ENCODE measurements around the gene ACACA. TPM values are rescaled to one million over a fixed set of nuclear protein-coding genes. Genes with fewer than 3 reads are reported as not detected.
A peak's percentile ranks its signal among the peaks of the same experiment; 100 is the strongest.

ACACA gene
- polyA plus RNA-seq, 4 donors = 7.0 to 30.0 (median 16.6) TPM

DNA sequence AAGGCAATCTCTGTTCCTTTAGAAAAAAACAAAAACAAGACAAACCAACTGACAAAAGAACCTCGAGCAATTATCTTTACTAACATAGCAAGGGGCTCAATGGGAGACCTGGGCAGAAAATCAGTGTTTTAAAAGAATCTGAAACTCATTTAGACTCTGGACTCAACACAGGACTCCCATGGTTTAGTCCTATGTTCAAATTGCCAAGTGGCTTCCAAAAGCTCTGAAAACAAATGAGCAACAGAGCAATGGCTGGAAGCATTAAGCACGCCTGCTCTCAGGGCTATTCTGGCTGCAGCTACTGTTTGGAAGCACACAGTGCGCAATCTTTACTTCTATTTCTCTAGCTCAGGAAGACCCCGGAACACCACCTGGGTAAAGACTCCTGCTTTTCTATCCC, 295.9 kb downstream of the ACACA start:
- no peak for FAIRE-seq
- Histone ChIP-seq H3K36me3 (ENCODE audit: control insufficient read depth in 3 of 3, insufficient read depth in 2 of 3, low read depth in 1 of 3, low read length in 3 of 3) (peaks cover 9 to 19% (median 19%) of the 10 kb centered on the region in 3 donors), H3K27ac (ENCODE audit: low read depth in 1 of 3, low read length in 2 of 3) (no peak overlapping the region), H3K9me3 (ENCODE audit: control insufficient read depth in 2 of 2, insufficient read depth in 1 of 2, low read depth in 1 of 2, low read length in 1 of 2) (no peaks in the 10 kb centered on the region), H3K27me3 (ENCODE audit: control insufficient read depth in 3 of 3, insufficient read depth in 3 of 3, low read length in 3 of 3) (no peaks in the 10 kb centered on the region), H3K4me1 (ENCODE audit: control insufficient read depth in 3 of 3, insufficient read depth in 2 of 3, low read depth in 1 of 3, low read length in 2 of 3) (no peaks in the 10 kb centered on the region), H3K4me3 (ENCODE audit: low read depth in 1 of 3, low read length in 3 of 3) (no peak overlapping the region)
- no peak for DNase-seq
- 95 to 98% (median 95%) methylated on average over 4 of the region's 4 CpGs for WGBS, 3 donors

DNA sequence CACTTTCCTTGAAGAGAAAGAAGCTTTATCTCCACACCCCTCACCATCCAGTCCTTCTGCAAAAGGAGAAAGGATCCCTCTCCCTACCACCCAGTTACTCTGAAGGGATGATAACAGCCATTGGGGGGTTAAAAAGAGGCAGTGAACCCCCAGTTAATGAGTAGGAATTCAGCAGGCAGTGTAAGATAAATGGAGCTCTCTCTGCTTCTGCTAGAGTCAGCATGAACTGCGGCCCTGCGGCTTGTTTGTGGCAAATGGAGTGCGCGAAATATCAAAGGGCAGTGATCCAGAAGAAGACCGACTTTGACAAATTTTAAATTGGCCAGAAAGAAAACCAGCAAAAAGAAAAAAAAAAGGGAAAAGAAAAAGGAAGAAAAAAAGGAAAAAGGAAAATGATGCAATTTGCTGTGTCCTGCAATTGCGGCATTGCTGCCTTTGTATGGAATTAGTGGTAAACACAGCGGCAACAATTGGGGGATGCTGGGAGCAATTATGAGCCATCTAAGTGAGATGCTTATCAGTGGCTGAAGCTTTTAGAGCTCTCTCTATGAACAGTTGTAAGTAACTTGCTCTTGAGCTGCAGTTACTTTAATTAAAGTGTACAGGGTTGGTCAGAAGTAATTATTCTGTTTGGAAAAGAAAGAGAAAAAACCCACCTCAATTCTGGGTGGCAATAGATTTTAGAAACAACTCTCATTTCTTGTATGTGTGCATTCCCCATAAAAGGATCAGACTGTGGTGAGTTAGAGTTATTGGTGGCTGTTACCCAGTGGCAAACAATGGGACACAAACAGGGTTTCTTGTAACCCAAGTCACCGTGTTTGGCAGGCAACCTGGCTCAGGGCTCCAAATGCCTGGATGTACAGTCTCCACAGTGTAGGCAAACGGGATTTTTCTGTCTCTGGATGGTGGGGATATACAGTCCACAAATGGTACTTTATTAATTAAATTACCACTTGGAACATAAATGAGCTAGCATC, 296.6 kb downstream of the ACACA start:
- Histone ChIP-seq H3K4me1 (ENCODE audit: control insufficient read depth in 3 of 3, insufficient read depth in 2 of 3, low read depth in 1 of 3, low read length in 2 of 3) (no peaks in the 10 kb centered on the region), H3K9me3 (ENCODE audit: control insufficient read depth in 2 of 2, insufficient read depth in 1 of 2, low read depth in 1 of 2, low read length in 1 of 2) (no peaks in the 10 kb centered on the region), H3K27me3 (ENCODE audit: control insufficient read depth in 3 of 3, insufficient read depth in 3 of 3, low read length in 3 of 3) (no peaks in the 10 kb centered on the region), H3K27ac (ENCODE audit: low read depth in 1 of 3, low read length in 2 of 3) (no peak overlapping the region), H3K36me3 (ENCODE audit: control insufficient read depth in 3 of 3, insufficient read depth in 2 of 3, low read depth in 1 of 3, low read length in 3 of 3) (peaks cover 9 to 23% (median 19%) of the 10 kb centered on the region in 3 donors), H3K4me3 (ENCODE audit: low read depth in 1 of 3, low read length in 3 of 3) (no peak overlapping the region)
- DNase-seq = no peak
- no peak for FAIRE-seq
- 90 to 94% (median 94%) methylated on average over 9 of the region's 9 CpGs for WGBS, 3 donors

GRCh38 chr17:37109106-37109505, 297.5 kb downstream of the ACACA start:
- H3K9me3 ChIP-seq (ENCODE audit: control insufficient read depth in 2 of 2, insufficient read depth in 1 of 2, low read depth in 1 of 2, low read length in 1 of 2) = no peaks in the 10 kb centered on the region
- H3K27ac ChIP-seq (ENCODE audit: low read depth in 1 of 3, low read length in 2 of 3) = no peak overlapping the region
- H3K4me3 ChIP-seq (ENCODE audit: low read depth in 1 of 3, low read length in 3 of 3) = no peak overlapping the region
- H3K36me3 ChIP-seq (ENCODE audit: control insufficient read depth in 3 of 3, insufficient read depth in 2 of 3, low read depth in 1 of 3, low read length in 3 of 3) = peaks cover 9 to 27% (median 22%) of the 10 kb centered on the region in 3 donors
- FAIRE-seq = no peak
- DNase-seq = no peak
- H3K4me1 ChIP-seq (ENCODE audit: control insufficient read depth in 3 of 3, insufficient read depth in 2 of 3, low read depth in 1 of 3, low read length in 2 of 3) = no peaks in the 10 kb centered on the region
- H3K27me3 ChIP-seq (ENCODE audit: control insufficient read depth in 3 of 3, insufficient read depth in 3 of 3, low read length in 3 of 3) = no peaks in the 10 kb centered on the region
- 97 to 99% (median 98%) methylated on average over 5 of the region's 5 CpGs for WGBS, 3 donors

DNA sequence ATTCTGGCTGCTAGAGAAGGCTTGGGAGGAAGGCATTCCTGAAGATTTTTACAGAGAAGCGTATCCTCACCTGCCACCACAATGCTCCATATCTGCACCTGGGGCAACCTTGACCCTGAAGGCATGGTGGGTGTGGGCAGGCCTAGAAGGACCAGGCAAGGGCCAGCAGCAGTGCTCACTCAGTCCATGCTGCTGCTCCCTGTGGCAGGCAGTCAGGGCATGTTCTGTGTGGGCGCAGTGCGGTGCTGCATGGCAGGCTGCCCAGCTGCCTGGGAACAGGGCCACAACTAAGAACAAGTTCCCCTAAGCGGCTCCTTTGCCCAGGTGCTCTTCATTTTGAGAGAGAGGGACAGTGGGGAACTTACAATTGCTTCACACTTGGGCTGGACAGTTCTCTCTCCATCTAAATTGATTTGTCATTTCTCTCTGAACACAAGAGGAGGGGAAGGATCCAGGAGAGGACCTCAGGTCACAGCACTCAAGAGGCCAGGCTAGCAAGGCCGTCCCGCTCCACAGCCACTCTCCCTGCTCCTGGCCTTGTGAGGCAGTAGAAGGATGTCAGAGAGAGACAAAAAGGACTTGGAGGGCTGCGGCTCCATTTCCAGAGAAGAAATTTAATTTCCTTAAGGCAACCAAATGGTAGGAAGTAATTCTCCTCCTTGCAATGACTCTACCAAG, 299.1 kb downstream of the ACACA start:
- FAIRE-seq = no peak
- WGBS, 3 donors = 51 to 76% (median 66%) methylated on average over 7 of the region's 7 CpGs

DNA sequence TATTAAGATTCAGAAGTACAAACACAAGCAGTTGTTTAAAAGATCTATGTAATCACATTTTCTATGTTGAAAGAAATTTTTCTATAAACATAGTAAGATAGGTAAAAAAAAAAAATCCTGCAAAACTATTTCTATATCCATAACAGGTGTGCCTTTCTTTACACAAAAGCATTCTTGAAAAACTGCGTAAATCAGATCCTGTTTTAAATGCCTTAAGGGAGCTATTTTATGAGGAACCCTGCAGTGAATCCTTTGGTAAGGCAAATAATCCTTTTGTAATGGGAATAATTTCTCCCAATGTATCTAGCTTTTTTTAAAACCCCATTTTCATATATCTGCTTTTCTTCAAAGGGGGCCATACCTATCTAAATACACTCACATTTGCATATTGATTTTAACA, 300.6 kb downstream of the ACACA start:
- no peak overlapping the region for H3K27ac ChIP-seq (ENCODE audit: low read depth in 1 of 3, low read length in 2 of 3)
- no peak overlapping the region for H3K4me3 ChIP-seq (ENCODE audit: low read depth in 1 of 3, low read length in 3 of 3)
- FAIRE-seq = no peak
- DNase-seq = no peak
- H3K36me3 ChIP-seq (ENCODE audit: control insufficient read depth in 3 of 3, insufficient read depth in 2 of 3, low read depth in 1 of 3, low read length in 3 of 3) = peaks cover 0 to 34% (median 12%) of the 10 kb centered on the region in 3 donors
- no peaks in the 10 kb centered on the region for H3K27me3 ChIP-seq (ENCODE audit: control insufficient read depth in 3 of 3, insufficient read depth in 3 of 3, low read length in 3 of 3)
- WGBS, 3 donors = 90 to 100% (median 97%) methylated on average over 1 of the region's 1 CpG
- H3K4me1 ChIP-seq (ENCODE audit: control insufficient read depth in 3 of 3, insufficient read depth in 2 of 3, low read depth in 1 of 3, low read length in 2 of 3) = no peaks in the 10 kb centered on the region
- H3K9me3 ChIP-seq (ENCODE audit: control insufficient read depth in 2 of 2, insufficient read depth in 1 of 2, low read depth in 1 of 2, low read length in 1 of 2) = no peaks in the 10 kb centered on the region

More for the DNA sequence above, 299.1 kb downstream of the ACACA start:
- DNase-seq = peak in 1 of 2 donors; percentile 11
- H3K4me3 ChIP-seq (ENCODE audit: low read depth in 1 of 3, low read length in 3 of 3) = no peak overlapping the region
- no peaks in the 10 kb centered on the region for H3K4me1 ChIP-seq (ENCODE audit: control insufficient read depth in 3 of 3, insufficient read depth in 2 of 3, low read depth in 1 of 3, low read length in 2 of 3)
- H3K9me3 ChIP-seq (ENCODE audit: control insufficient read depth in 2 of 2, insufficient read depth in 1 of 2, low read depth in 1 of 2, low read length in 1 of 2) = no peaks in the 10 kb centered on the region
- peaks cover 6 to 29% (median 17%) of the 10 kb centered on the region in 3 donors for H3K36me3 ChIP-seq (ENCODE audit: control insufficient read depth in 3 of 3, insufficient read depth in 2 of 3, low read depth in 1 of 3, low read length in 3 of 3)
- H3K27ac ChIP-seq (ENCODE audit: low read depth in 1 of 3, low read length in 2 of 3) = no peak overlapping the region
- H3K27me3 ChIP-seq (ENCODE audit: control insufficient read depth in 3 of 3, insufficient read depth in 3 of 3, low read length in 3 of 3) = no peaks in the 10 kb centered on the region

DNA sequence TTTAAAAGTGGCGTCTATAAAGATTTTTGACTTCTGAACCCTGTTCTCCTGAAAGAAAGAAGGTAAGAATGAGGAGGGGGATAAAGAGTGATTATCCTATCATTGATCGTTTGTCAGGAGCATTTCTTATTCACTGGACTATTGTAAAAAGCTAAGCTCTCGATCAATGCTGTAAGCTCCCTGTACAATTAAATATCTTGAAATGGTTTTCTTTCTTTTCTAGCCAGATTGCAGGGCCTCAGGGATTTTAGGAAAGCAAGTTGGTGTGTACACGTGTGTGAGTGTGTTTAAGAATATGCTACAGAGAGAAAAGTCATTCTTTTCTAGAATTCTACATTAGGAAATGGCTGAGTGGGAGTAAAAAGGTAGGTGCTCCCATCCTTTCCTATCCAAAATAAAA, 303.4 kb downstream of the ACACA start:
- peaks cover 0 to 39% (median 8%) of the 10 kb centered on the region in 3 donors for H3K36me3 ChIP-seq (ENCODE audit: control insufficient read depth in 3 of 3, insufficient read depth in 2 of 3, low read depth in 1 of 3, low read length in 3 of 3)
- H3K9me3 ChIP-seq (ENCODE audit: control insufficient read depth in 2 of 2, insufficient read depth in 1 of 2, low read depth in 1 of 2, low read length in 1 of 2) = no peaks in the 10 kb centered on the region
- no peak overlapping the region for H3K4me3 ChIP-seq (ENCODE audit: low read depth in 1 of 3, low read length in 3 of 3)
- DNase-seq (no peak), FAIRE-seq (no peak)
- WGBS, 3 donors = 94 to 96% (median 94%) methylated on average over 4 of the region's 4 CpGs
- H3K27me3 ChIP-seq (ENCODE audit: control insufficient read depth in 3 of 3, insufficient read depth in 3 of 3, low read length in 3 of 3) = no peaks in the 10 kb centered on the region
- no peak overlapping the region for H3K27ac ChIP-seq (ENCODE audit: low read depth in 1 of 3, low read length in 2 of 3)
- peaks cover 0 to 7% (median 0%) of the 10 kb centered on the region in 3 donors for H3K4me1 ChIP-seq (ENCODE audit: control insufficient read depth in 3 of 3, insufficient read depth in 2 of 3, low read depth in 1 of 3, low read length in 2 of 3)

DNA sequence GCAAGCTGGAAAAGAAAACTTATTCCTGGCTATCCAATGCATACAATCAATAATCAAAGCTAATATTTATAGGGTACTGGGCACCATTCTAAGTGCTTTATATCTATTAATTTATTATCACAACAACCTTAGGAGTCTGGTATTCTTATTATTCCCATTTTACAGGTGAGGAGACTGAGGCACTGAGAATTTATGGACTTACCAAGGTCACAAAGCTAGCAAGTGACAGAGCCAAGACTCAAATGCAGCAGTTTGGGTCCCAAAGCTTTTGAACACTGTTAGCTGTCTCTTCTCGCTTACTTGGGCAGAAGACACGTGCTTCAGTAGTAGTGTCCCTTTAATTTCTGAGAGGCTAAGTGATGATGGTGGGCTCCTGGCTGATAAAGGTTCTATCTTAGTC, 305.3 kb downstream of the ACACA start:
- FAIRE-seq (no peak), DNase-seq (no peak)
- peaks cover 4 to 50% (median 5%) of the 10 kb centered on the region in 3 donors for H3K36me3 ChIP-seq (ENCODE audit: control insufficient read depth in 3 of 3, insufficient read depth in 2 of 3, low read depth in 1 of 3, low read length in 3 of 3)
- H3K9me3 ChIP-seq (ENCODE audit: control insufficient read depth in 2 of 2, insufficient read depth in 1 of 2, low read depth in 1 of 2, low read length in 1 of 2) = no peaks in the 10 kb centered on the region
- H3K4me1 ChIP-seq (ENCODE audit: control insufficient read depth in 3 of 3, insufficient read depth in 2 of 3, low read depth in 1 of 3, low read length in 2 of 3) = peaks cover 0 to 8% (median 0%) of the 10 kb centered on the region in 3 donors
- 93 to 98% (median 96%) methylated on average over 2 of the region's 2 CpGs for WGBS, 3 donors
- H3K27ac ChIP-seq (ENCODE audit: low read depth in 1 of 3, low read length in 2 of 3) = no peak overlapping the region
- no peaks in the 10 kb centered on the region for H3K27me3 ChIP-seq (ENCODE audit: control insufficient read depth in 3 of 3, insufficient read depth in 3 of 3, low read length in 3 of 3)
- H3K4me3 ChIP-seq (ENCODE audit: low read depth in 1 of 3, low read length in 3 of 3) = no peak overlapping the region

- Histone ChIP-seq H3K4me1 (ENCODE audit: control insufficient read depth in 3 of 3, insufficient read depth in 2 of 3, low read depth in 1 of 3, low read length in 2 of 3) (peaks cover 0 to 15% (median 0%) of the 10 kb centered on the region in 3 donors), H3K9me3 (ENCODE audit: control insufficient read depth in 2 of 2, insufficient read depth in 1 of 2, low read depth in 1 of 2, low read length in 1 of 2) (no peaks in the 10 kb centered on the region), H3K4me3 (ENCODE audit: low read depth in 1 of 3, low read length in 3 of 3) (no peak overlapping the region), H3K27ac (ENCODE audit: low read depth in 1 of 3, low read length in 2 of 3) (no peak overlapping the region), H3K36me3 (ENCODE audit: control insufficient read depth in 3 of 3, insufficient read depth in 2 of 3, low read depth in 1 of 3, low read length in 3 of 3) (peaks cover 4 to 54% (median 5%) of the 10 kb centered on the region in 3 donors), H3K27me3 (ENCODE audit: control insufficient read depth in 3 of 3, insufficient read depth in 3 of 3, low read length in 3 of 3) (no peaks in the 10 kb centered on the region)
- WGBS, 3 donors = 91 to 96% (median 95%) methylated on average over 4 of the region's 4 CpGs
- no peak for DNase-seq
- no peak for FAIRE-seq
Measured at GRCh38 chr17:37100231-37100630, 306.4 kb downstream of the ACACA start.
